Astrocyte of the cerebellum (primary cell): ENCODE results near the gene GNL1.

Experiments
- DNase-seq: peaks from one replicate; pipeline ENCODE4 v3.0.0-alpha.2; 2011; ENCODE audit warnings: low read depth
- H3K4me3 ChIP-seq: 2 replicates; pipeline ENCODE4 v1.5.1; 2011; ENCODE audit warnings: mild to moderate bottlenecking, low read depth, low read length, moderate library complexity
- CTCF ChIP-seq: IDR thresholded peaks from 2 replicates; pipeline ENCODE4 v1.5.1; 2012; ENCODE audit warnings: low read length, low read depth, moderate library complexity, mild to moderate bottlenecking; ENCODE audit errors: missing control alignments
- in situ Hi-C: cut with HindIII; loops from 2 replicates; pipeline ENCODE4 v1.10.0; 2017; ENCODE audit warnings: low sequenced_read_pairs

The GNL1 gene

GRCh38 chr6:30583921-30584320 lies 27.6 kb upstream of the GNL1 start:
- TF ChIP-seq CTCF, result no peak
- in situ Hi-C loops, result no loop called here
- no peak overlapping the region for H3K4me3 ChIP-seq
- DNase-seq, result no peak

GRCh38 chr6:30578051-30578450 lies 21.8 kb upstream of the GNL1 start:
- no peak overlapping the region for H3K4me3 ChIP-seq
- no peak for DNase-seq
- in situ Hi-C loops, result no loop called here
- no peak for TF ChIP-seq CTCF

- in situ Hi-C loops, result no loop called here
- TF ChIP-seq CTCF, result no peak
- DNase-seq, result no peak
- H3K4me3 ChIP-seq, result no peak overlapping the region
These were observed 16.8 kb upstream of the GNL1 start for GRCh38 chr6:30573113-30573512.

GRCh38 chr6:30572148-30572547 lies 15.9 kb upstream of the GNL1 start:
- in situ Hi-C loops, result no loop called here
- DNase-seq, result no peak
- no peak for TF ChIP-seq CTCF
- peak overlapping the region; percentile 63 for H3K4me3 ChIP-seq

- no peak for TF ChIP-seq CTCF
These were observed 15.4 kb upstream of the GNL1 start for GRCh38 chr6:30571762-30572082.

GRCh38 chr6:30571075-30571761 lies 14.9 kb upstream of the GNL1 start, which contains the start of gene ABCF1:
Gene ABCF1 (plus strand): TSS chr6:30571442. CDS start chr6:30571488, 46 bp downstream.
- no peak for TF ChIP-seq CTCF
- peak; percentile 92 for DNase-seq
- H3K4me3 ChIP-seq, result peak within 1 kb of the TSS; percentile 63
- in situ Hi-C loops, result no loop called here

More at GRCh38 chr6:30571762-30572082, 15.4 kb upstream of the GNL1 start:
- in situ Hi-C loops, result no loop called here
- peak overlapping the region; percentile 63 for H3K4me3 ChIP-seq
- no peak for DNase-seq

- no peak for TF ChIP-seq CTCF
- peak overlapping the region; percentile 63 for H3K4me3 ChIP-seq
- in situ Hi-C loops, result no loop called here
- DNase-seq, result no peak
These were observed 14.4 kb upstream of the GNL1 start for GRCh38 chr6:30570740-30571074.
